ENCODE measurements around the gene LRRC8D.

LRRC8D gene

DNA sequence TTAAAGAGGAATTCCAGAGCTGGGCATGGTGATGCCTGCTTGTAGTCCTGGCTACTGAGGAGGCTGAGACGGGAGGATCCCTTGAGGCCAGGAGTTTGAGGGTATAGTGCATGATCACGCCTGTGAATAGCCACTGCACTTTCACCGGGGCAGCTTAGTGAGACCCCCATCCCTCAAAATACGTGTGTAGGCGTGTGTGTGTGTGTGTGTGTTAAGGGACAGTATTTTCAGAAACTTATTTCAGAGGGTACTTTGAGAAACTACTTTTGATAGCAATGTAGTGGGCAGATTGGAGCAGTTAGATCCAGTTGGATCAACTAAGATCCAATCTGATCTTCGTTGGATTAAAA lies 62.2 kb downstream of the LRRC8D start:
- H3K4me1 Mint-ChIP-seq (ENCODE audit: low read depth) = peaks cover 50% of the 10 kb centered on the region
- H3K4me3 Mint-ChIP-seq = no peak overlapping the region
- no peak overlapping the region for H3K27ac Mint-ChIP-seq
- H3K36me3 Mint-ChIP-seq = peaks cover 28% of the 10 kb centered on the region
- peaks cover 6% of the 10 kb centered on the region for H3K9me3 Mint-ChIP-seq (ENCODE audit: low read depth)
- no peaks in the 10 kb centered on the region for H3K27me3 Mint-ChIP-seq

- peaks cover 52% of the 10 kb centered on the region for H3K4me1 Mint-ChIP-seq (ENCODE audit: low read depth)
- peaks cover 28% of the 10 kb centered on the region for H3K36me3 Mint-ChIP-seq
- no peaks in the 10 kb centered on the region for H3K27me3 Mint-ChIP-seq
- peaks cover 6% of the 10 kb centered on the region for H3K9me3 Mint-ChIP-seq (ENCODE audit: low read depth)
- no peak overlapping the region for H3K4me3 Mint-ChIP-seq
- H3K27ac Mint-ChIP-seq = no peak overlapping the region
Measured at GRCh38 chr1:89884718-89885596, 64.1 kb downstream of the LRRC8D start.

GRCh38 chr1:89887270-89887669 lies 66.4 kb downstream of the LRRC8D start:
- Mint-ChIP-seq H3K27me3 (no peaks in the 10 kb centered on the region), H3K4me1 (ENCODE audit: low read depth) (peaks cover 56% of the 10 kb centered on the region), H3K4me3 (no peak overlapping the region), H3K36me3 (peaks cover 25% of the 10 kb centered on the region), H3K27ac (no peak overlapping the region), H3K9me3 (ENCODE audit: low read depth) (no peaks in the 10 kb centered on the region)

DNA sequence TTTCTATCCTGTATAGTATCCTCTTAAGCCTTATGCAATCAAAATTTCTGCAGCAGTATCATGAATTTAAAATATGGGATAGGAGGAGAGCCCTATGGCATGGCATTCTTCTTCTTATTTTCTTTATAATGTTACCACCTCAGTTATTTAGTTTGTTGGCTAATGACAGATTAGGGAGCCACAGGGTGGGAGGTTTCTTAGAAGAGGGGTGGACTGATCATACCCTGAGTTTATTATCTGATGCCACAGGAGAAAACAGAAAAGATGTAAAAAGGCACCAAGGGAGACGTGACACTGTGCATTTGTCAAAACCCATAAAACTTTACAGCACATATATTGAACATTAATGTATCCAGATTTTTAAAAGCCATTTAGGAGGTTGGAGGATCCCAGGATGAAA lies 66.9 kb downstream of the LRRC8D start:
- H3K27me3 Mint-ChIP-seq = no peaks in the 10 kb centered on the region
- no peak overlapping the region for H3K4me3 Mint-ChIP-seq
- no peaks in the 10 kb centered on the region for H3K9me3 Mint-ChIP-seq (ENCODE audit: low read depth)
- no peak overlapping the region for H3K27ac Mint-ChIP-seq
- peaks cover 53% of the 10 kb centered on the region for H3K4me1 Mint-ChIP-seq (ENCODE audit: low read depth)
- peaks cover 22% of the 10 kb centered on the region for H3K36me3 Mint-ChIP-seq

- Mint-ChIP-seq H3K4me1 (ENCODE audit: low read depth) (peaks cover 48% of the 10 kb centered on the region), H3K4me3 (no peak overlapping the region), H3K9me3 (ENCODE audit: low read depth) (no peaks in the 10 kb centered on the region), H3K27me3 (no peaks in the 10 kb centered on the region), H3K27ac (no peak overlapping the region), H3K36me3 (peaks cover 19% of the 10 kb centered on the region)
Measured at GRCh38 chr1:89888480-89889322, 67.9 kb downstream of the LRRC8D start.

GRCh38 chr1:89889323-89889615 lies 68.4 kb downstream of the LRRC8D start:
- no peaks in the 10 kb centered on the region for H3K27me3 Mint-ChIP-seq
- H3K36me3 Mint-ChIP-seq = peaks cover 19% of the 10 kb centered on the region
- no peak overlapping the region for H3K4me3 Mint-ChIP-seq
- H3K9me3 Mint-ChIP-seq (ENCODE audit: low read depth) = no peaks in the 10 kb centered on the region
- H3K27ac Mint-ChIP-seq = no peak overlapping the region
- peaks cover 44% of the 10 kb centered on the region for H3K4me1 Mint-ChIP-seq (ENCODE audit: low read depth)

- Mint-ChIP-seq H3K4me3 (no peak overlapping the region), H3K4me1 (ENCODE audit: low read depth) (peaks cover 42% of the 10 kb centered on the region), H3K36me3 (peaks cover 18% of the 10 kb centered on the region), H3K27ac (no peak overlapping the region), H3K27me3 (no peaks in the 10 kb centered on the region), H3K9me3 (ENCODE audit: low read depth) (no peaks in the 10 kb centered on the region)
Measured at GRCh38 chr1:89890085-89890752, 69.4 kb downstream of the LRRC8D start.

DNA sequence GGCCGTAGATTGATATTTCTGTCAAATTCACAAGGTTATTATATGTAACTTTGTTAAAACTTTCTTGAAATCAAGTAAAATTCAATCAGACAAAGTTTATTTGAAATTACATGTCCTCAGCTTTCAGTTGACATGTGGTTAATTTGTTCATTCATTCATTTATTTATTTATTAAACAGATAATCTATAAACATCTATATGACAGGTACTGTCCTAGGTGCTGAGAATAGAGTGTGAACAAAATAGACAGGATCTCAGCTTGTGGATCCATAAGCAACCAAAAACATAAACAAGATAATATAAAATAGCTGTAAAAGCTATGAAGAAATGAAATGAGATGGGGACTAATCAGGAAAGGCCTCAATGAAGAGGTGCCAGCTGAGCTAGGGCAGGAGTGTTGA lies 72.0 kb downstream of the LRRC8D start:
- no peak overlapping the region for H3K27ac Mint-ChIP-seq
- H3K4me1 Mint-ChIP-seq (ENCODE audit: low read depth) = peaks cover 37% of the 10 kb centered on the region
- H3K9me3 Mint-ChIP-seq (ENCODE audit: low read depth) = no peaks in the 10 kb centered on the region
- no peaks in the 10 kb centered on the region for H3K27me3 Mint-ChIP-seq
- H3K36me3 Mint-ChIP-seq = peaks cover 25% of the 10 kb centered on the region
- no peak overlapping the region for H3K4me3 Mint-ChIP-seq

DNA sequence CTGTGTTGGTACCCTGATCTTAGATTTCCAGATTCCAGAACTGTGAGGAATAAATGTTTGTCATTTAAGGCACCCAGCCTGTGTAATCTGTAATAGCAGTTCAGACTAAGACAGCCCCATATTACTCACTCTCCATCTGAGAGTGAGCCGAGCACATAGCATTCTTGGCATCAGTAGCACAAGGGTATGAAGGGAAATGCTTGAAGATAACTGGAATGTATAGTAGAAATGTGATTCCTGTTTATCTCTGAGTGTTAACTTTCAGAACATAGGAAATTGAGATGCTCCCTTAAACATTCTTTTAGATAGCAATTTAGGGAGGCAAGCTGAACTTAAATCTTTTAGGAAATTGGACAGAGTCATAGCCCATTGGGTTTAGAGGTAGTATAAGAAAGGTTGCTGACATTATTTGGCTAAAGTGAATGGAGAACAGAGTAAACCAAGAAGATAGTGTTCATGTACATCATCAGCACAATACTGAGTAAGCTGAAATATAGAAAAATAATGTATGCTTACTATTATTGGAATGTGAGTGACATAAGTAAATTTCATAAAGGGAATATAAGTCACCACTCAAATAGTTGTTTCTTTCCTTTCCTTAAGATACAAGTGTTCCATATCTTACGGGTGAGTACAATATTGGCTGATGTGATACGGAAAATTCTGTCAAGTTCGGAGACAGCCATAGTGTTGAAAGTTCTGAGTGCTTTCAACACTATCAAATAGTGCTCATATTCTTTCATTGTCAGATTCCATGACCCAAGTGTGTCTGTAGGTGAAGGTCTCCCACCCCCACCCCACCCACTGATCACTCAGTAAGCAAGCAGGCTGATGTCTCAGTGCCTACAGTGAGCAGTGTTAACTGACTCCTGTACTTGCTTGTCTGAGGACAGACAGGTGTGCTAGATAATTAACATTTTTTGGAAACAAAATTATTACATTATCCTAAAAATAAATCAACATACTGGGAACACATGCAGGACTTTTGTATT lies 73.7 kb downstream of the LRRC8D start:
- Mint-ChIP-seq H3K4me1 (ENCODE audit: low read depth) (peaks cover 34% of the 10 kb centered on the region), H3K9me3 (ENCODE audit: low read depth) (no peaks in the 10 kb centered on the region), H3K36me3 (peaks cover 22% of the 10 kb centered on the region), H3K27ac (no peak overlapping the region), H3K27me3 (no peaks in the 10 kb centered on the region), H3K4me3 (no peak overlapping the region)

- peaks cover 17% of the 10 kb centered on the region for H3K36me3 Mint-ChIP-seq
- no peaks in the 10 kb centered on the region for H3K27me3 Mint-ChIP-seq
- peaks cover 33% of the 10 kb centered on the region for H3K4me1 Mint-ChIP-seq (ENCODE audit: low read depth)
- no peak overlapping the region for H3K4me3 Mint-ChIP-seq
- no peak overlapping the region for H3K27ac Mint-ChIP-seq
- H3K9me3 Mint-ChIP-seq (ENCODE audit: low read depth) = no peaks in the 10 kb centered on the region
Measured at GRCh38 chr1:89896105-89896942, 75.5 kb downstream of the LRRC8D start.

DNA sequence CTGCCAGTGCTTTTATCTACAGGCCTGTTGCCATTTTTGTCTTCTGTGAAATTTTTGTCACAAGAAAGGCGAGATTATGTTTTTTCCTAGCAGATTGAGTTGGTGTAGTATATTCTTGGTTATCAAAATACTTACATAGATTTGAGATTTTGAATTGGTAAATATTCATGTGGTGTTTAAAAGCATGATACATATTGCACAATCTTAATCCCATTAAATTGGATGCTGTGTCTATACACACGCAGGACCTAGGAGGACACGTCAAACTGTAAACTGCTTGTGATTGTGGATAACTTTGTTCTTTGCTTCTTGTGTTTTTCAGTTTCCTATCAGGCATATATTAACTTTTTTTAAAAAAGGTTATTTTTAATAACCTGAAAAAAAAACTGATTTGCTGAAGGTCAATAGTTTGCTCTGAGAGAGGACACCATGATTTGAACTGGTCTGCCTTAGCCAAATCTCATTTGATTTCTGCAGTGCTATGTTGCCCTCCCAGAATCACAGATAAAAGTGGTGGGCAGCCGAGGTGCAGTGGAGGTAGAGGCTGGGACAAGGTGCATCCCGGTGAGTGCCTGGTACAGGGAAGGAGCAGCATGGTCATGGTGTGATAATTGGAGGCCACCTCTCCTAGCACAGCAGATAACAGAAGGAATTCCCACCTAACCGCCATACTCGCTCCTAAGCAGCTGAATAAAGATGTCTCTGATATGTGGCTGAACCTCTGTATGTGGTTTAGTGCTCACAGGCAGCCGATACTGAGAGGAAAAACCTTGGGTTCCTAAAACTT lies 76.7 kb downstream of the LRRC8D start:
- peaks cover 36% of the 10 kb centered on the region for H3K4me1 Mint-ChIP-seq (ENCODE audit: low read depth)
- H3K27me3 Mint-ChIP-seq = no peaks in the 10 kb centered on the region
- H3K36me3 Mint-ChIP-seq = peaks cover 17% of the 10 kb centered on the region
- H3K9me3 Mint-ChIP-seq (ENCODE audit: low read depth) = no peaks in the 10 kb centered on the region
- H3K27ac Mint-ChIP-seq = no peak overlapping the region
- H3K4me3 Mint-ChIP-seq = no peak overlapping the region

- H3K4me1 Mint-ChIP-seq (ENCODE audit: low read depth) = peaks cover 37% of the 10 kb centered on the region
- no peaks in the 10 kb centered on the region for H3K9me3 Mint-ChIP-seq (ENCODE audit: low read depth)
- H3K36me3 Mint-ChIP-seq = peaks cover 17% of the 10 kb centered on the region
- H3K27ac Mint-ChIP-seq = no peak overlapping the region
- H3K4me3 Mint-ChIP-seq = no peak overlapping the region
- no peaks in the 10 kb centered on the region for H3K27me3 Mint-ChIP-seq
Measured at GRCh38 chr1:89898150-89898549, 77.3 kb downstream of the LRRC8D start.
